SK-MEL-5 (cell line): ENCODE measurements around the gene ZNF462. TPM values are rescaled to one million over a fixed set of nuclear protein-coding genes. Genes with fewer than 3 reads are reported as not detected.
"Not testable (repeated sequence)": the region's sequence is repeated elsewhere in the genome, so short reads cannot be mapped to it uniquely, and the experiment has no call there.

Experiments
- DNase-seq: peaks from one replicate; pipeline ENCODE4 v3.0.0-alpha.2; 2016; ENCODE audit warnings: low read depth, low spot score
- in situ Hi-C: cut with HindIII; loops from 2 replicates; pipeline ENCODE4 v1.10.0; 2016; ENCODE audit warnings: low sequenced_read_pairs, high pct_unique_total_duplicates, low pct_unique_long_range_greater_than_20kb
- total RNA-seq: library from RNA; depleted of rRNA; stranded (reverse); fragments of >200 nt; shearing (Covaris generic); gene quantifications from 2 replicates; pipeline ENCODE4 v1.2.3, GENCODE V29; 2014

The ZNF462 gene
- total RNA-seq, 1 experiment from 2014 or later: 7.3 TPM

DNA sequence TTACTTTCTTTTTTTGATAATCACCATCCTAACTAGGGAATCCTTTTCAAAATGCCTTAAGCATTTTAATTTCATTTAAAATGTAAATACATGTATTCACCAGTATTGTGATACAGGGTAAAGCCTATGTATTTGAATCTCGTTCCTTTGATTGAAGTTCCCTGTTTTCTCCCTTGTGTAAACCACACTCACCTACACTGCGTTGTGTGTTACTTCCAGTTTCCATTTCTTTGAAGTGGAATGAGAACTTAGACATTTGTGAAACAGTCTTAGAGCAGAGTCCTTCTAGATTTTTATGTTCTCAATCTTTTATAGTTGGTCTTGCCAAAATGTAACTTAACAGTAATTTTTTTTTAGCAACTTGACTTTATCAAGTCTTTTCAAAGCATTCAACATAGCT lies 101.4 kb downstream of the ZNF462 start:
- in situ Hi-C loops: no loop called here
- DNase-seq: no peak

DNA sequence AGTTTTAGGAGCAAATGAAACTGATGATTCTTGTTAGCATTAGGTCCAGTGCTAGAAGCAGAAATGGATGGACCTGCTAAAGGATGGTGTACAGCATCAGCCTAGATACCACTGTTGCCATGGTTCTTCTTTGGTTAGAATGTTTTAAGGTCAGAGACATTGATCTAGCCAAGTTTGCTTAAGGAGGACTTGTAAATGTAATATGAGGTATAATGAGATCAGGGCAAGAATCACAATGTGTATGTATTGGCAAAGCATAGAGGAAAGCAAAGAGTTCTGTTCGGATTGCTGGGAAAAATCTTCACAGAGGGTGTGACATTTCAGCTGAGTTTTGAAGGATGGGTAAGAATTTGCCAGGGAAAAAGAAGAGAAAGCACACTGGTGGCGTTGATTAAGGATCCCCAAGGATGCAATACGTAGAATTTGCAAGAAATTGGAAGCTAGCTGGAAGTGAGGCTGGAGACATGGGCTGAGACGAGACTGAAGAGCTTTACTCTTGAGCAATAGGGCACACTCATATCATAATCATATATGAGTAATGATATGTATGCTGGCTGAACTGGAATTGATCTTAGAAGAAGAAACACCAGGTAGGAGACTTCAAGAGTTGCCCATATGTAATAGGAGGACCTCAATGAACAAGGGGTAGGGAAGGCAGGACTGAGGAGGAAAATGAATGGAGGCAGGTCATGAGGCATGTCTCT lies 102.0 kb downstream of the ZNF462 start:
- DNase-seq: no peak
- in situ Hi-C loops: no loop called here

DNA sequence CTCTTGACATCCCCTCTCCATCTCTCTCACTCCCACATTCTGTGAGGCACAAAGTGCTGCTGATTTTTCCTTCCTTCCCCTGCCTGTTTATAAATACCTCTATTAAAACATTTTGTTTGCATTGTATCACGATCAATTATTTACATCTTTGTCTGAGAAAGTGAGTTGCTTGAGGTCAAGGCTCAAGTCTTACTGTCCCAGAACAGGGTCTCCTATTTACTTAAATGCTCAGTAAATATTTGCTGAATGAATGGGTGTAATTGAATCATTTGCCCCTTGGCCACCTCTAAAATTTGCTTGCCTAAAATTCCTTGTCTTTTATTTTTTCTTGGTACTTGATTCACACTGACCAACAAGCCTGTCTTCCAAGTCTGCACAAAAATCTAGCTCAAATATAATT lies 103.5 kb downstream of the ZNF462 start:
- no peak for DNase-seq
- in situ Hi-C loops: no loop called here

DNA sequence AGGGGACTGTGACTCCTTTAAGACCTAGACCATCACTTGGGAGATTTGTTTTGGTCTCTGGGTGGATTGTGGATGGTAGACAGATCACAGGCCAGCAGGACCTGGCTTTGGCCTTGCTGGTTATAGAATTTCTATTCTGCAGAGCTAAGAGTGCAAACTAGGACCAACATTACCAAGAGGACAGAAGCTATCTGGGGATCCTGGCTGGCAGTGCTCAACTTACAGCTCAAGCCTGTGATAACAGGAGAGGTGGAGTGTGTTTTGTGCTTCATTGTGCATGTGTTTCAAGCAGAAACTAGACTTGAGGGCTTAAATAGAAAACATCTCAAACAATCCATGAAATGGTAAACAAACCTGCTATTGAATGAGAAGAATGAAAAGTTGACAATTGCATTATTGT lies 106.7 kb downstream of the ZNF462 start:
- in situ Hi-C loops: no loop called here
- peak; percentile 5 for DNase-seq

DNA sequence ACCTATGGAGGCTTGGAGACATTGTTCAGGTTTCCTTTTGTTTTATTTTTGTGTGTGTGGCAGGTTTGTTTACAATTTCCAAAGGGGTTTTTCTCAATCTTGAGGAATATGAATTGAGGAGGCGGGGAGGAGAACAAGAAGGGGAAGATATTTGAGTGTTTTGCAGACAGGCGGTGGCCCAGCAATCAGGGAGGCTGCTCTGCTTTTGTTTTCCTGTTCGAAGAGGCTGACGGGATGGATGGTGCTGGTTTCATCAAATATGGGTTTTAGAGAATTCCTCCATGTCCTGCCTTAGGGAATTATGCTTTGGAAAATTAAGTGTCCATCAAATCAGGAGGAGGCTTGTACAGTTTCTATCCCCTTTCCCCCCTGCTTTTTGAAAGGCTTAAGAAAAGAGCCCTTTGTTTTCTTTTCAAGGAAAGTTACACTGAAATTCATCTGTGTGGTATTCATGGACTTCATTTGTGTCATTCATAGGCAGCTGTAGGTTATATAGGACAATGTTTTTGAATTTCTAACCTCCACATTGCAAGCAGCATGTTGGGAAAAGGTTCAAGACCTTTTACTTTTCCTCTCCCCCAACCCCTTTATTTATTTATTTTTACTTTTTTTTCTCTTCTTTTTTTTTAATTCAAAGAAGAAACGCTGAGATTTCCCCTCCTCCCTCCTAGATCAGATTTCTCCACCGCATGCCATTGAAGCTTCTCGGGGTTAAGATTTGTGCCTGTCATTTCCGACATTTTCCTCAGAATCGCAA lies 107.4 kb downstream of the ZNF462 start:
- DNase-seq: peak; percentile 60

DNA sequence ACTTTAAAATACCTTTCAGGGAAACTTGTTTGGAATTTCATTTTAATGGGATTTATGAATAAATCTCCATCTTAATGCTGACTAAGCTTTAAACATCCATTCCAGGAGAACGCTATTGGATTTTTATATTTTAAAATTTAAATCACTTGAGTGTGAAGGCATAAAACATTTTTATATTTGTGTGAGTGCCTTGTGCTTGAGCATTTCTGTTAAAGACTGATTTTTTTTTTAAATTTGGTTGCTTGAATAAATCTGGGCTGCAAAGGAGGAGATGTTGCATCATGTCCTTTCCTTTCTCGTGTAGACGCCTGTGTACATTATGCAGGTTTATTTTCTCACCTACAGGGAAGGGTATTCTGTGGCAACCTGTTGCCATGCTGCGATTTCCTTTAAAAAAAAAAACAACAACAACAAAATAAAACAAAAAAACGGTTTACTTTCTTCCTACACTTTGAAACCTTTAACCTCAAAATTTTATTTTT lies 108.1 kb downstream of the ZNF462 start:
- in situ Hi-C loops: no loop called here
- no peak for DNase-seq

More for the DNA sequence above, 107.4 kb downstream of the ZNF462 start:
- in situ Hi-C loops: no loop called here

DNA sequence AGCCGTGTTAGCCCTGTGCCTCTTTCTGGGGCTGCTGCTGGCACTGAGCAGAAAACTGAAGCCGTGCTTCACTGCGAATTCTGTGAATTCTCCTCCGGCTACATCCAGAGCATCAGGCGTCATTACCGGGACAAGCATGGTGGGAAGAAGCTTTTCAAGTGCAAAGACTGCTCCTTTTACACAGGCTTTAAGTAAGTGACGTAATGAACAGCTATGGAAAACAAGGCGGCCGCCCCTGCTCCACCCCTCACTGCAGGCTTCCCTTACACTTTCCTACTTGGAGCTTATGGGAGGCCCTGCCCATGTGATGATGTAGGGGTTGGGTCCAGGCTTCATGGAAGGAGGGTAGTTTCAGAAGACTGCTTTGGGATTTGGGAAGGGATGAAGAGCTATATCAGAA lies 109.1 kb downstream of the ZNF462 start:
- in situ Hi-C loops: no loop called here
- DNase-seq: no peak

DNA sequence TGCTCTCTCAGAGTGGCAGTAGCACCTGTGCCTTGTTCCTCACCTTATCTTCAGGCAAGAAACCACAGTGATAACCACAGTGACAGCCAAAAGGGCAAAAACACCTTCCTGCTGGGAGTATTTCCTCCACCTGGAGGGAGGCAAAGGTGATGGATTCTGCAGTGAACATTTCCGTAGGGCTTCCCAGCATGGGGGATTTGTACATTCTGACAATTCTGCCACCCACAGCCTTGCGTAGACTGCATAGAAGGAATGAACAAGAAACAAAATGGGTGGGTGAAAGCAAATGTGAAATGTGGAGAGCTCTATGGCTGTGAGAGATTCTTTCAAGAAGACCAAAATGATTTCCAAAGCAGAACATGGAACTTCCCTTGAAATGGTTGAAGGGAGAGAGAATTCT lies 111.4 kb downstream of the ZNF462 start:
- DNase-seq: no peak
- in situ Hi-C loops: no loop called here

DNA sequence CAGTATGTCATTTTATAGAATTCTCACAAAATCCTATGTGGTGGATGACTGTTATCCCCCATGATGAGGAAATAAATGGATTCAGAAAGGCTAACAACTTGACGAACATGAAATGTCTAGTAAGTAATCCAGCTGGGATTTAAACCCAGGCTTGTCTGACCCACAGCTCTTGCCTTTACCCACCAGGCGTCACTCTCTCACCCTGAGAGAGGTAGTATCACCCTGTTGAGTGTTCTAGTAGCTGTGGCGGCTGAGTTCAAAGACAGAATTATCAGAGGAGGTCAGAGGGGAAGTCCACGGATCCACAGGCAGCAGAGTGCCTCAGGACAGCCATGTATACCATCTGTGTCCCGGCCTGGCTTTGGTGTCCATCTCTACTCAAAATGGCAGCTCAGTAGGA lies 113.8 kb downstream of the ZNF462 start:
- peak; percentile 8 for DNase-seq
- in situ Hi-C loops: no loop called here

DNA sequence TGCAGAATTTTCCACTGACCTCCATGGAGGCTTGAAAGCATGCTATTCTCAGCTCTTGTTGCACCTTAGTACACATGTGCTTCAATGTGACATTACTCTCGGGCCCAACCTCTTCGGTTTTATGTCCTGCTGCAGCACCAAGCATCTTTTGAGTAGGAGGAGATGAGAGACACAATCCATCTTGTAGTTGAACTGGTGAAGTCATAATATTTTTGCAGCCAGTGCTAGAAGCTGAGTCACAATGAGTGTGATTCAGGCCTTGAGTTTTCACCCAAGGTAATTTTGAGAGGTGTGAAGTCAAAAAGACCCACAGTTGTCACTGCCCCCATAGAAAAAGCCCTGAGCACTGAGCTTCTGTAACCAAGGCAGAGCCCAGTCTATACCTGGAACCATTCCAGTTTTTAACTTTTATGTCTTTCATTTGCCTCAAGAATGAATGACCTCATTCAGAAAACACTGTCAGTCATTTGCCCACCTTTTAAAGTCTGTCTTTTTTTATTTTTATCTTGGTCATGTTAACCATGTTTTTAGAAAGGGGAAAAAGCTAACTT lies 117.7 kb downstream of the ZNF462 start:
- in situ Hi-C loops: no loop called here
- peak; percentile 3 for DNase-seq

DNA sequence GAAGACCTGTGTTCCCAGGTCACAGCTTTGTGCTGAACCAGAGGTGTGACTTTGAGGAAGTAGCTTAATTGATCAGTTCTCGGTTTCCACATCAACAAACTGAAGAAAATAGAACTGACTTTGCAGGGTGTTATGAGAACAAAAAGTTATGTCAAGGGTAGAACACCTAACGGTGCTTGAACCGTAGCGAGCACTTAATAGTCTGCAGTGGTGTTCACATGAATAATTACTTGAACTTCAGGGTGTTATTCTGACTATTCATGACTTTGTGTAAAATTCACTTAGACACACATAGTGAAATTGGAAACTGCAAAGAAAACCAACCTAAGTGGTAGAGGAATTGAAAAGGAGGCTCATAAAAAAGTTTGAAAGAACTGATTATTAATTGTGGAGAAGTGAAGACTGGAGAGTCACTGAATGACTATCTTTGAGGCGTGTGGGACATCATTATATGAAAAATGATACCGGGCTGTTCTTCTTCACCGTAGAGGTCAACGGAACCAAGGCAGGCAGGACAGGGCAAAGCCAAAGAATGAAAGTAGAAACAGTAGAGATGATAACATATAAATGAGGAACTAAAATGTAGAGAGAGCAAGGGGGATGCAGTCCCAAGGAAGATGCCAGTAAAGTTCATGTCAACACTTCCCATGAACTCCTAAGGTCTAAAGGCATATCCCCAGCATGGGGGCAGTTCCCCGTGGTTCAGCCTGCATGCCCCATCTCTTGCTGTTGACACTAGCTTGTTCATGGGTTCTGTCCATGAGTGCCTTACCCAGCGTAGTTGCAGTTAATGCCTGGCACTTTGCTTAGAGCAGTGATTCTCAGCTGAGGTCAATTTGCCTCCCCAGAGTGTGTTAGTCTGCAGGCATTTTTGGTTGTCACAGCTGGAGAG lies 118.7 kb downstream of the ZNF462 start:
- in situ Hi-C loops: no loop called here
- DNase-seq: no peak

DNA sequence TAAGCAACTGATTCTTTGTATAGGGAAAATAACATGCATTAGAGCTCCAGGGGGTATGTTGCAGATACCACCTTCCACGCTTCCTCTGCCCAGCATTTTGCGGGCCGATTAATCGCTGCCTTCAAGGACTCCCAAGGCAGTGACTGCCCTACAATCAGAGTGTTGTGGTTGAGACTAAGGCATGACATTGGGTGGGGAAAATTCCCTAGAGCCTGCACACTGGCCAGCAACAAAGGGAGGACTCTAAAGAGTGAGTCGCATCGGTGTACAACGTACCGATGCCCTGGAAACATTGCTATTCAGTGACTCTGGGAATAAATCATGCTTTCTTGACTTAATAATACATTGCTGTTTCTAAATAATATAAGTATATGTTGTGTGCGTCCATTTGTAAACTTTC lies 119.7 kb downstream of the ZNF462 start:
- in situ Hi-C loops: no loop called here
- no peak for DNase-seq

DNA sequence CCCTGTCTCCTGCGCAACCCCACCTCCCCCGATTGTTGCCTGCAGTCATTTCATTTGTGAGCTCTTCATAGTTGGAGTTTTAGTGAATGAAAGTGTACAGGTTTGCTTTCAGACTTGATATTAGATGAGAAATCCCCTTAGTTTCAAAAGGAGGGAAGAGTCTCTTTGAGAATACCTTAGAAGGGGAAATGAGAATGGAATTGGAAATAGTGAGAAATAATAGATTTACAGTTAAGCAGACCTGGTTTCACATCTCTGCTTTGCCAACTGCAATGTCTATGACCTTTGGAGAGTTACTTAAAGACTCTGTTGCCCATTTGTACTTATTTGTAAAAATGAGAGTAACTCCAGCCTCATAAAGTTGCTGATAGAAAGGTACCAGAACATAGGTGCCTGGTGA lies 120.4 kb downstream of the ZNF462 start:
- in situ Hi-C loops: no loop called here
- DNase-seq: no peak

DNA sequence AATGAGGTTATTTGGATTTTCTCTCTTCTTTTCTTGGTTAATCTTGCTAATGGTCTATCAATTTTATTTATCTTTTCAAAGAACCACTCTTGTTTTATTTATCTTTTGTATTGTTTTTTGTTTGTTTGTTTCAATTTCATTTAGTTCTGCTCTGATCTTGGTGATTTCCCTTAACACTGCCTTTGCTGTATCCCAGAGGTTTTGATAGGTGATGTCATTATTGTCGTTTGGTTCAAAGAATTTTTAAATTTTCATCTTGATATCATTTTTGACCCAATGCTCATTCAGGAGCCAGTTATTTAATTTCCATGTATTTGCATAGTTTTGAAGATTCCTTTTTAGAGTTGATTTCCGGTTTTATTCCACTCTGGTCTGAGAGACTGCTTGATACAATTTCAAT lies 126.9 kb downstream of the ZNF462 start:
- in situ Hi-C loops, DNase-seq: not testable (repeated sequence)

DNA sequence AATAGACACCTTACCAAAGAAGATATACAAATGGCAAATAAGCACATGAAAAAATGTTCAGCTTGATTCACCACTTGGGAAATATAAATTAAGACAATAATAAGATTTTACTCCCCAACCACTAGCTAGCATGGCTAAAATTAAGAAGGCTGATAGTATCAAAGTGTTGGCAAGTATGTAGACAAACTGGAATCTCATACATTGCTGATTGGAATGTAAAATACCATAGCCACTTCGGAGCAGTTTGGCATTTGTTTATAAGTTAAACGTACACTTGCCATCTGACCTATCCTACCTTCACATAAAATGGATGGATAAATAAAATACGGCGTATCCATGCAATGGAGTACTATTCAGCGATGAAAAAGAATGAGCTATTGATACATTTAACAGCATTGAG lies 129.2 kb downstream of the ZNF462 start:
- no peak for DNase-seq
- in situ Hi-C loops: no loop called here

DNA sequence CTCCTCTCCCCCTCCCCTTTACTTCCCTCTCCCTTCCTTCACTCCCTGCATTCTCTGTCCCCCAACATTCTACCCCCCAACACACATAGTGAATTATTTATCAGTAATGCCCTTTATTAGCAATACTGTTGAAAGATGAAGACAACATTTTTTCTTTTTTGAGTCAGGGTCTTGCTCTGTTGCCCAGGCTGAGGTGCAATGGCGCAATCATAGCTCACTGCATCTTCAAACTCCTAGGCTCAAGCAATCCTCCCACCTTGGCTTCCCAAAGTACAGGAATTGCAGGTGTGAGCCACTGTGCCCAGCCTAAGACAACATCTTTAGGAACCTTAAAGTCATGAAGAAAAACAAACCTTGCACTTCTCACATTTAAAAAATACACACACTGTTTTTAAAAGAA lies 130.6 kb downstream of the ZNF462 start:
- no peak for DNase-seq
- in situ Hi-C loops: no loop called here

DNA sequence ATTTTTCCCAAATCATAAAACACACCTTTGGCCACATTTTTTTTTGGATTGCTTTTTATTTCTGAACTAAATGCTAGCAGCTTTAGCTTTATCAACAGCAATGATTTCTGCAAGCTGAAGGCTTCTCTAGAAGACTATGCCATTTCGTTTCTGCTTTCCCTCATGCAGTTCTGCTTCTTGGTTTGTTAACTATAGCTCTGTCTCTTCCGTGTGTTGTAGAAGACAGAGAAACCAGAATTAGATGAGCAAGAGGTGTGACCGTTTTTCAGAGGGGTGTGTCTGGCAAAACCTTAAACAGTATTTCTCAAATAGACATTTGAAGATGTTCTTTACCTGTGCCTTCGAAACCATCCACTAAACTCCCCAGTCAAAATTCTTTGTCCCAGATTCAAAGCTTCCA lies 131.5 kb downstream of the ZNF462 start:
- in situ Hi-C loops: no loop called here
- no peak for DNase-seq

DNA sequence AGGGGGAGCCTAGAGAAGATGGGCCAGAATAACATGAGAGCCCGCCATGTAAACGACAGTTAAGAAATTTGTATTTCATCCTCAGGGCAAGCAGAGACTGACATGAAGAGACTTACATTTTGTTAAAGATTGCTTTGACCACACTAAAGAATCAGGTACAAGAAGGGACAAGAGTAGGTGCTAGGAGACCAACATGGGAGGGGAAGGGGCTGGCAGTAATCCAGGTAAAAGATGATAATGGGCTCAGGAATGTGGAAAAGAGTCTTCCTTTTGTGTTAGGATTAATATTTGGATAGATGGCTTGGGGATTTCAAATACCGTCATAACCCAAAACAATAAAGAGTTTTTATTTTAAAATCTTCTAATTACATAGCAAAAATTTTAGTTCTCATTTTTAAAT lies 137.3 kb downstream of the ZNF462 start:
- in situ Hi-C loops: no loop called here
- DNase-seq: no peak
